BJ (cell line): ENCODE data around the gene DOC2A. TPM values are rescaled to one million over a fixed set of nuclear protein-coding genes. Genes with fewer than 3 reads are reported as not detected.

Source experiments
- CTCF ChIA-PET: fragments of 350-600 bp; formaldehyde crosslinking; extraction: SDS; loops from one replicate; lab custom pipeline; 2021; ENCODE audit warnings: antibody characterized with exemption, inconsistent platforms; lab: Yijun Ruan, JAX
- POLR2A ChIA-PET: fragments of 300-600 bp; sonication (Branson Sonifier 250); formaldehyde crosslinking; extraction: SDS; loops from one replicate; lab custom pipeline; 2021; ENCODE audit warnings: antibody characterized with exemption; lab: Charles Lee
- DNase-seq: peaks from one replicate; pipeline ENCODE4 v3.0.0-alpha.2; 2011; ENCODE audit warnings: low read depth
- H3K27me3 ChIP-seq: 2 replicates; pipeline ENCODE4 v1.6.0; 2011; ENCODE audit warnings: low read length; ENCODE audit not compliant: control insufficient read depth, insufficient read depth
- H3K36me3 ChIP-seq: 2 replicates; pipeline ENCODE4 v1.5.1; 2011; ENCODE audit warnings: low read length; ENCODE audit not compliant: control insufficient read depth, insufficient read depth
- H3K4me3 ChIP-seq: 2 replicates; pipeline ENCODE4 v1.5.1; 2011; ENCODE audit warnings: low read depth, mild to moderate bottlenecking, control low read depth, low read length
- polyA plus RNA-seq: library from polyadenylated mRNA; depleted of rRNA; stranded (reverse); fragments of >200 nt; gene quantifications from 2 replicates; pipeline ENCODE4 v1.2.3, GENCODE V29; 2011
- TF ChIP-seq, protein P1 (sequence below): IDR thresholded peaks from 2 replicates; pipeline ENCODE4 v1.5.1; 2011; ENCODE audit warnings: low read depth, mild to moderate bottlenecking, control low read depth, inconsistent platforms, low read length, moderate library complexity; ENCODE audit not compliant: insufficient read depth

The DOC2A gene
- polyA plus RNA-seq, 1 experiment, result 0.64 TPM

GRCh38 chr16:29989111-29989858 lies 21.5 kb downstream of the DOC2A start:
- ChIA-PET CTCF (interaction anchor here (0.6 to 1.7 kb wide), 4 partner anchors 12 to 52 kb away, joined by 3 to 4 read pairs (median 3); no protein-coding TSS in a partner anchor), POLR2A (no interaction called here)
- Histone ChIP-seq H3K27me3 (no peaks in the 10 kb centered on the region), H3K36me3 (peaks cover 63% of the 10 kb centered on the region), H3K4me3 (no peak overlapping the region)
- no peak for DNase-seq
- TF ChIP-seq, protein P1, sequence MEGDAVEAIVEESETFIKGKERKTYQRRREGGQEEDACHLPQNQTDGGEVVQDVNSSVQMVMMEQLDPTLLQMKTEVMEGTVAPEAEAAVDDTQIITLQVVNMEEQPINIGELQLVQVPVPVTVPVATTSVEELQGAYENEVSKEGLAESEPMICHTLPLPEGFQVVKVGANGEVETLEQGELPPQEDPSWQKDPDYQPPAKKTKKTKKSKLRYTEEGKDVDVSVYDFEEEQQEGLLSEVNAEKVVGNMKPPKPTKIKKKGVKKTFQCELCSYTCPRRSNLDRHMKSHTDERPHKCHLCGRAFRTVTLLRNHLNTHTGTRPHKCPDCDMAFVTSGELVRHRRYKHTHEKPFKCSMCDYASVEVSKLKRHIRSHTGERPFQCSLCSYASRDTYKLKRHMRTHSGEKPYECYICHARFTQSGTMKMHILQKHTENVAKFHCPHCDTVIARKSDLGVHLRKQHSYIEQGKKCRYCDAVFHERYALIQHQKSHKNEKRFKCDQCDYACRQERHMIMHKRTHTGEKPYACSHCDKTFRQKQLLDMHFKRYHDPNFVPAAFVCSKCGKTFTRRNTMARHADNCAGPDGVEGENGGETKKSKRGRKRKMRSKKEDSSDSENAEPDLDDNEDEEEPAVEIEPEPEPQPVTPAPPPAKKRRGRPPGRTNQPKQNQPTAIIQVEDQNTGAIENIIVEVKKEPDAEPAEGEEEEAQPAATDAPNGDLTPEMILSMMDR, result no peak

DNA sequence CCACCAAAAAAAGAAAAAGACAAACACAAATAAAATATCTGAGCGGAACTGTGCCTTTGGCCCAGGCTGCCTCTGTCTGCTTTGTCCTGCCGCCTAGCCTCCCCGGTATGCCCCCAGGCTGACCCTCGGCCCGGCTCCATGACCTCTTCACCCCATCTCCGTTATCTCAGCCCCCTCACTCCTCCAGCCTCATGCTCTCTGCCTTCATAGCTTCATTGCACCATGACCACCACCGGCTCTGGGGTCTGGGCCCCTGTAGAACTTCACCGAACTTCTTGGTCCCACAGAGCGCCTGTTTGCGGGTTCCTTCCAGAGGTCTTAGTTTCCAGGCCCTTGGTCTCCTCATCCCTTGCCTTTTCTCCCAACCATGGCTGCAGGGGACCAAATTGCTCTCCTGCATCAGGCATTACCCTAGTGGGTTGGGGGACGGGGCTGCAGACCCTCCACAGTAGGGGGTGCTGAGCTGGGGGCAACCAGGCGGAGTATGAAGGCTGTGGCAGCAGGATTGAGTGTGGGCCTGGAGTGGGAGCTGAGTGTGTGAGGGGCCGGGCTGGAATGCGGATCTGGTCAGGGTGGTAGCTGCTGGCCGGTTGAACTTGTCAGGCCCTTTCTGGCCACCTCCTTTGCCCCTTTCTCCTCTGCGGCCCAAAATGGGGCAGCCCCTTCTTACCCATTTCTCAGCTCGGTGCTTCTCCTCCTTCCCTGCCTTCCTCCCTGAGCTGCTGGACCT lies 22.3 kb downstream of the DOC2A start:
- no peak overlapping the region for H3K4me3 ChIP-seq
- no peaks in the 10 kb centered on the region for H3K27me3 ChIP-seq
- TF ChIP-seq, protein P1, result no peak
- CTCF ChIA-PET, result interaction anchor here (1.7 kb wide), 1 partner anchor 17 kb away, joined by 3 read pairs; no protein-coding TSS in a partner anchor
- peaks cover 65% of the 10 kb centered on the region for H3K36me3 ChIP-seq
- DNase-seq, result no peak
- POLR2A ChIA-PET, result no interaction called here

GRCh38 chr16:29987371-29988085 lies 23.3 kb downstream of the DOC2A start:
- POLR2A ChIA-PET, result no interaction called here
- Histone ChIP-seq H3K27me3 (no peaks in the 10 kb centered on the region), H3K36me3 (peaks cover 70% of the 10 kb centered on the region), H3K4me3 (no peak overlapping the region)
- CTCF ChIA-PET, result interaction anchor here (1.1 to 1.4 kb wide), 2 partner anchors 12 to 139 kb away, joined by 3 to 4 read pairs; no protein-coding TSS in a partner anchor
- TF ChIP-seq, protein P1, result no peak
- no peak for DNase-seq

DNA sequence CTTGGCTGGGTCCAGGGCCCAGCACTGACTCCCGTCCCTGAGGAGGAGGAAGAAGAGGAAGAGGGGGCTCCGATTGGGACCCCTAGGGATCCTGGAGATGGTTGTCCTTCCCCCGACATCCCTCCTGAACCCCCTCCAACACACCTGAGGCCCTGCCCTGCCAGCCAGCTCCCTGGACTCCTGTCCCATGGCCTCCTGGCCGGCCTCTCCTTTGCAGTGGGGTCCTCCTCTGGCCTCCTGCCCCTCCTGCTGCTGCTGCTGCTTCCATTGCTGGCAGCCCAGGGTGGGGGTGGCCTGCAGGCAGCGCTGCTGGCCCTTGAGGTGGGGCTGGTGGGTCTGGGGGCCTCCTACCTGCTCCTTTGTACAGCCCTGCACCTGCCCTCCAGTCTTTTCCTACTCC lies 23.9 kb downstream of the DOC2A start:
- no peak overlapping the region for H3K4me3 ChIP-seq
- TF ChIP-seq, protein P1, result no peak
- ChIA-PET POLR2A (no interaction called here), CTCF (interaction anchor here (1.1 to 1.4 kb wide), 2 partner anchors 11 to 139 kb away, joined by 3 to 4 read pairs; no protein-coding TSS in a partner anchor)
- H3K36me3 ChIP-seq, result peaks cover 69% of the 10 kb centered on the region
- H3K27me3 ChIP-seq, result no peaks in the 10 kb centered on the region
- no peak for DNase-seq

- Histone ChIP-seq H3K36me3 (peaks cover 72% of the 10 kb centered on the region), H3K4me3 (no peak overlapping the region), H3K27me3 (no peaks in the 10 kb centered on the region)
- TF ChIP-seq, protein P1, result no peak
- no peak for DNase-seq
- ChIA-PET CTCF (interaction anchor here (0.9 to 1.1 kb wide), 2 partner anchors 19 to 138 kb away, joined by 3 read pairs; no protein-coding TSS in a partner anchor), POLR2A (no interaction called here)
These were observed 24.6 kb downstream of the DOC2A start for GRCh38 chr16:29986231-29986630.
